K562 (cell line): ENCODE data around the gene CLIP2.

Experiments
- HMBOX1 ChIP-seq: sonication (generic); IDR thresholded peaks from 2 replicates; pipeline ENCODE4 v1.6.1; 2016
- KLF13 ChIP-seq: fragments of 450-650 bp; IDR thresholded peaks from 2 replicates; pipeline ENCODE4 v1.6.1; 2016; ENCODE audit warnings: missing genetic modification characterization, low read depth, mild to moderate bottlenecking, missing compliant biosample characterization, moderate library complexity, borderline replicate concordance
- PTBP1 ChIP-seq: fragments of 200-400 bp; formaldehyde crosslinking; IDR thresholded peaks from 2 replicates; pipeline ENCODE4 v1.6.1; 2017; ENCODE audit warnings: low read depth, low read length
- REST ChIP-seq, 2 experiments: fragments of 450-650 bp; formaldehyde crosslinking in 1 of 2; IDR thresholded peaks; 2 replicates each; pipeline versions ENCODE4 v1.4.0 to v1.6.1; 2014 to 2020; ENCODE audit warnings: mild to moderate bottlenecking in 2 of 2, borderline replicate concordance in 1 of 2, low read depth in 1 of 2
- ZNF431 ChIP-seq: sonication (generic); formaldehyde crosslinking; IDR thresholded peaks from 2 replicates; pipeline ENCODE4 v1.8.0; 2022; ENCODE audit warnings: mild to moderate bottlenecking, missing genetic modification reagents
- ZNF584 ChIP-seq: fragments of 200-800 bp; sonication (Bioruptor generic); IDR thresholded peaks from 2 replicates; pipeline ENCODE4 v1.6.1; 2016; ENCODE audit warnings: low read depth, mild to moderate bottlenecking, missing genetic modification characterization, missing compliant biosample characterization
- TF ChIP-seq, protein P1 (sequence below): fragments of 450-650 bp; IDR thresholded peaks from 2 replicates; pipeline ENCODE4 v1.6.1; 2016; ENCODE audit warnings: low read depth, mild to moderate bottlenecking, moderate library complexity

- TF ChIP-seq ZNF584 (CRISPR knock-in tag) (no peak), ZNF431 (no peak), PTBP1 (no peak), KLF13 (tag) (no peak), HMBOX1 (no peak), REST (IDR thresholded peaks at IDR 0.05; ENCODE audit: borderline replicate concordance) (no peak), REST (CRISPR knock-in tag; IDR thresholded peaks at IDR 0.05; ENCODE audit: low read depth) (no peak)
- TF ChIP-seq, protein P1, sequence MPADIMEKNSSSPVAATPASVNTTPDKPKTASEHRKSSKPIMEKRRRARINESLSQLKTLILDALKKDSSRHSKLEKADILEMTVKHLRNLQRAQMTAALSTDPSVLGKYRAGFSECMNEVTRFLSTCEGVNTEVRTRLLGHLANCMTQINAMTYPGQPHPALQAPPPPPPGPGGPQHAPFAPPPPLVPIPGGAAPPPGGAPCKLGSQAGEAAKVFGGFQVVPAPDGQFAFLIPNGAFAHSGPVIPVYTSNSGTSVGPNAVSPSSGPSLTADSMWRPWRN, result no peak
These were observed 91.5 kb downstream of the CLIP2 start for GRCh38 chr7:74380720-74381119.
